H9 (cell line): Measurements from ENCODE around the gene ZNF614. TPM values are rescaled to one million over a fixed set of nuclear protein-coding genes. Genes with fewer than 3 reads are reported as not detected.

Experiments used
- DNase-seq: peaks from one replicate; pipeline ENCODE4 v3.0.0-alpha.2; 2017
- H2AFZ ChIP-seq: one replicate; pipeline ENCODE4 v1.6.1; 2013; ENCODE audit warnings: mild to moderate bottlenecking, low read length, control low read depth, moderate library complexity
- H2AK5ac ChIP-seq: 2 replicates; pipeline ENCODE4 v1.6.1; 2013; ENCODE audit warnings: low read length, control low read depth, mixed read lengths; ENCODE audit not compliant: insufficient read length
- H2BK120ac ChIP-seq: one replicate; pipeline ENCODE4 v1.6.1; 2013; ENCODE audit warnings: low read depth, mild to moderate bottlenecking, low read length, control low read depth, inconsistent platforms; ENCODE audit not compliant: poor library complexity, severe bottlenecking
- H2BK12ac ChIP-seq: 2 replicates; pipeline ENCODE4 v1.6.1; 2013; ENCODE audit warnings: low read length, control low read depth, mixed read lengths, low read depth; ENCODE audit not compliant: insufficient read length
- H2BK15ac ChIP-seq: 2 replicates; pipeline ENCODE4 v1.6.1; 2013; ENCODE audit warnings: low read depth, low read length, control low read depth
- H2BK20ac ChIP-seq: one replicate; pipeline ENCODE4 v1.6.1; 2013; ENCODE audit warnings: low read depth, mild to moderate bottlenecking, low read length, control low read depth, inconsistent platforms; ENCODE audit not compliant: poor library complexity, severe bottlenecking
- H2BK5ac ChIP-seq: 2 replicates; pipeline ENCODE4 v1.6.1; 2013; ENCODE audit warnings: low read length, control low read depth, mixed read lengths; ENCODE audit not compliant: insufficient read length
- H3K14ac ChIP-seq: 2 replicates; pipeline ENCODE4 v1.6.1; 2013; ENCODE audit warnings: low read length, control low read depth; ENCODE audit not compliant: insufficient read depth
- H3K18ac ChIP-seq: 2 replicates; pipeline ENCODE4 v1.6.1; 2013; ENCODE audit warnings: low read depth, mild to moderate bottlenecking, mixed read lengths, low read length, control low read depth; ENCODE audit not compliant: insufficient read length
- H3K23ac ChIP-seq: 2 replicates; pipeline ENCODE4 v1.6.1; 2013; ENCODE audit warnings: low read length, control low read depth, mixed read lengths, low read depth; ENCODE audit not compliant: insufficient read length
- H3K23me2 ChIP-seq: 2 replicates; pipeline ENCODE4 v1.6.1; 2013; ENCODE audit warnings: low read depth, mild to moderate bottlenecking, mixed read lengths, low read length, control low read depth; ENCODE audit not compliant: insufficient read length, poor library complexity, severe bottlenecking
- H3K27ac ChIP-seq: 2 replicates; pipeline ENCODE4 v1.5.1; 2013; ENCODE audit warnings: low read length, control low read depth, mixed read lengths, low read depth; ENCODE audit not compliant: insufficient read length
- H3K27me3 ChIP-seq: 2 replicates; pipeline ENCODE4 v1.6.1; 2013; ENCODE audit warnings: low read length, control low read depth, inconsistent platforms; ENCODE audit not compliant: insufficient read depth
- H3K4ac ChIP-seq: 2 replicates; pipeline ENCODE4 v1.6.1; 2013; ENCODE audit warnings: low read depth, mild to moderate bottlenecking, control low read depth, inconsistent platforms, low read length, moderate library complexity
- H3K4me1 ChIP-seq: 2 replicates; pipeline ENCODE4 v1.6.1; 2013; ENCODE audit warnings: low read length, control low read depth, inconsistent platforms; ENCODE audit not compliant: insufficient read depth
- H3K4me2 ChIP-seq: 2 replicates; pipeline ENCODE4 v1.6.1; 2013; ENCODE audit warnings: low read length, control low read depth, mixed read lengths; ENCODE audit not compliant: insufficient read length, insufficient read depth
- H3K56ac ChIP-seq: 2 replicates; pipeline ENCODE4 v1.6.1; 2013; ENCODE audit warnings: low read depth, mild to moderate bottlenecking, mixed read lengths, low read length, control low read depth; ENCODE audit not compliant: insufficient read length
- H3K79me1 ChIP-seq: 2 replicates; pipeline ENCODE4 v1.6.1; 2013; ENCODE audit warnings: low read depth, mild to moderate bottlenecking, moderate library complexity, low read length, control low read depth, inconsistent platforms; ENCODE audit not compliant: insufficient read depth, poor library complexity, severe bottlenecking
- H3K79me2 ChIP-seq: 2 replicates; pipeline ENCODE4 v1.6.1; 2013; ENCODE audit warnings: low read length, control low read depth, inconsistent platforms; ENCODE audit not compliant: insufficient read depth
- H3K9ac ChIP-seq: 2 replicates; pipeline ENCODE4 v1.6.1; 2013; ENCODE audit warnings: low read length, control low read depth, mixed read lengths; ENCODE audit not compliant: insufficient read length; ENCODE audit errors: extremely low read depth
- H3K9me3 ChIP-seq: one replicate; pipeline ENCODE4 v1.6.1; 2013; ENCODE audit warnings: low read depth, low read length, inconsistent platforms; ENCODE audit not compliant: control insufficient read depth
- H3T11ph ChIP-seq: one replicate; pipeline ENCODE4 v1.6.1; 2013; ENCODE audit warnings: mild to moderate bottlenecking, low read length, control low read depth, inconsistent platforms
- H4K20me1 ChIP-seq: one replicate; pipeline ENCODE4 v1.6.1; 2013; ENCODE audit not compliant: control insufficient read depth, insufficient read length, insufficient read depth
- H4K5ac ChIP-seq: 2 replicates; pipeline ENCODE4 v1.6.1; 2013; ENCODE audit warnings: low read depth, mild to moderate bottlenecking, mixed read lengths, low read length, control low read depth; ENCODE audit not compliant: insufficient read length
- H4K8ac ChIP-seq: replicated peaks from 2 replicates; pipeline ENCODE4 v1.6.1; 2013; ENCODE audit warnings: low read length, control low read depth, mixed read lengths, low read depth; ENCODE audit not compliant: insufficient read length
- H4K91ac ChIP-seq: 2 replicates; pipeline ENCODE4 v1.6.1; 2013; ENCODE audit warnings: low read depth, mild to moderate bottlenecking, moderate library complexity, mixed read lengths, low read length, control low read depth; ENCODE audit not compliant: insufficient read length
- H3K27ac Mint-ChIP-seq, 3 experiments: 2 replicates in 2 of 3; 3 replicates in 1 of 3; pipeline ENCODE4 v1.8.0; 2020 to 2021; ENCODE audit warnings: mixed read lengths in 3 of 3, mild to moderate bottlenecking in 1 of 3, moderate library complexity in 1 of 3
- H3K27me3 Mint-ChIP-seq: 2 replicates; pipeline ENCODE4 v1.8.0; 2021; ENCODE audit warnings: low read depth, mild to moderate bottlenecking, moderate library complexity, mixed read lengths
- H3K36me3 Mint-ChIP-seq, 3 experiments: 2 replicates in 2 of 3; 3 replicates in 1 of 3; pipeline ENCODE4 v1.8.0; 2020 to 2021; ENCODE audit warnings: low read depth in 3 of 3, mixed read lengths in 3 of 3; ENCODE audit not compliant: insufficient read depth in 1 of 3
- H3K4me1 Mint-ChIP-seq, 2 experiments: 2 replicates each; pipeline ENCODE4 v1.8.0; 2020; ENCODE audit warnings: mixed read lengths in 2 of 2
- H3K4me3 Mint-ChIP-seq, 2 experiments: 2 replicates in 1 of 2; 3 replicates in 1 of 2; pipeline ENCODE4 v1.8.0; 2020 to 2021; ENCODE audit warnings: mild to moderate bottlenecking in 2 of 2, mixed read lengths in 2 of 2, moderate library complexity in 1 of 2
- H3K9me3 Mint-ChIP-seq, 2 experiments: 2 replicates in 1 of 2; 3 replicates in 1 of 2; pipeline ENCODE4 v1.8.0; 2020; ENCODE audit warnings: mild to moderate bottlenecking in 2 of 2, mixed read lengths in 2 of 2, moderate library complexity in 1 of 2
- WGBS: extraction: QIAGEN DNeasy Blood & Tissue Kit; methylation state at CpG from one replicate; pipeline ENCODE4 v1.1.7; 2013; ENCODE audit warnings: missing lambda C conversion rate, low lambda C conversion rate, mixed read lengths; ENCODE audit not compliant: insufficient read length; ENCODE audit errors: extremely low coverage; 5-methylcytosine and 5-hydroxymethylcytosine counted together
- total RNA-seq: library from RNA; stranded (reverse); gene quantifications from 2 replicates; pipeline ENCODE4 v1.2.1, GENCODE V29; 2021
- TF ChIP-seq, protein P1 (sequence below): fragments of 200-600 bp; sonication (generic); conservative IDR thresholded peaks from 3 replicates; pipeline ENCODE4 v1.8.0; 2021; ENCODE audit warnings: antibody characterized with exemption, mild to moderate bottlenecking

The ZNF614 gene
- total RNA-seq, 1 experiment from 2014 or later: 23.1 TPM

DNA sequence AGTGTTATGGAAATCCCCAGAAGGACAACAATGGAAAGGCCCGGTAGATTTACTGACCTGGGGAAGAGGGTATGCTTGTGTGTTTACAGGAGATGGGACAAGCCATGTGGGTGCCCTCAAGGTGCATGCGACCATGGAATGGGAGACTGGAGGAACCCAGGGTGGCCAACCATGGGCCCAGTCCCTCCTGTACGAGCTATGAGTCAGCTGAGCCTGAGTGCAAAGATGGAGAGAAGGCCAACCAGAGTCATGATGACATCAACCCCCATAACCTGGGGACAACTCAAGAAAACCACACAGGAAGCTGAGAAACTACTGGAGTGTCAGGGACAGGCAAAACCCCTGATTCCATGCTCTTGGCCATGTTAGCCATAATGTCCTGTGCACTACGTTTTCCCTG lies 49.3 kb downstream of the ZNF614 start:
- no peak for DNase-seq
- Histone ChIP-seq H4K5ac (no peak overlapping the region), H2AK5ac (no peak overlapping the region), H2BK20ac (no peak overlapping the region), H3K9me3 (peaks cover 24% of the 10 kb centered on the region), H3K18ac (no peak overlapping the region), H3K23me2 (no peaks in the 10 kb centered on the region), H3K14ac (no peak overlapping the region), H3K9ac (no peak overlapping the region), H2BK15ac (no peak overlapping the region), H4K91ac (no peak overlapping the region), H3K4me1 (no peaks in the 10 kb centered on the region), H2BK12ac (no peak overlapping the region), H2BK120ac (no peak overlapping the region), H2AFZ (no peak overlapping the region), H3K4me2 (no peak overlapping the region), H3K79me1 (no peaks in the 10 kb centered on the region), H4K20me1 (no peaks in the 10 kb centered on the region), H3K79me2 (no peaks in the 10 kb centered on the region), H3K4ac (no peak overlapping the region), H3K23ac (no peak overlapping the region), H3K56ac (no peak overlapping the region), H3T11ph (no peak overlapping the region), H4K8ac (no peak overlapping the region), H3K27me3 (no peaks in the 10 kb centered on the region), H3K27ac (no peak overlapping the region), H2BK5ac (no peak overlapping the region)
- no CpG with 5 or more reads among the region's 4 CpGs for WGBS
- Mint-ChIP-seq H3K4me1 (peaks cover 0 to 3% of the 10 kb centered on the region in 2 experiments; a peak in 1 of 4 replicates), H3K27ac (no peak overlapping the region), H3K4me3 (no peak overlapping the region; a peak in 1 of 5 replicates), H3K36me3 (peaks cover 62 to 71% (median 68%) of the 10 kb centered on the region in 3 experiments), H3K9me3 (peaks cover 57 to 83% of the 10 kb centered on the region in 2 experiments), H3K27me3 (no peaks in the 10 kb centered on the region; the same call in 1 of the 2 replicates)
- TF ChIP-seq, protein P1, sequence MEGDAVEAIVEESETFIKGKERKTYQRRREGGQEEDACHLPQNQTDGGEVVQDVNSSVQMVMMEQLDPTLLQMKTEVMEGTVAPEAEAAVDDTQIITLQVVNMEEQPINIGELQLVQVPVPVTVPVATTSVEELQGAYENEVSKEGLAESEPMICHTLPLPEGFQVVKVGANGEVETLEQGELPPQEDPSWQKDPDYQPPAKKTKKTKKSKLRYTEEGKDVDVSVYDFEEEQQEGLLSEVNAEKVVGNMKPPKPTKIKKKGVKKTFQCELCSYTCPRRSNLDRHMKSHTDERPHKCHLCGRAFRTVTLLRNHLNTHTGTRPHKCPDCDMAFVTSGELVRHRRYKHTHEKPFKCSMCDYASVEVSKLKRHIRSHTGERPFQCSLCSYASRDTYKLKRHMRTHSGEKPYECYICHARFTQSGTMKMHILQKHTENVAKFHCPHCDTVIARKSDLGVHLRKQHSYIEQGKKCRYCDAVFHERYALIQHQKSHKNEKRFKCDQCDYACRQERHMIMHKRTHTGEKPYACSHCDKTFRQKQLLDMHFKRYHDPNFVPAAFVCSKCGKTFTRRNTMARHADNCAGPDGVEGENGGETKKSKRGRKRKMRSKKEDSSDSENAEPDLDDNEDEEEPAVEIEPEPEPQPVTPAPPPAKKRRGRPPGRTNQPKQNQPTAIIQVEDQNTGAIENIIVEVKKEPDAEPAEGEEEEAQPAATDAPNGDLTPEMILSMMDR: no peak
